B cell (primary cell): ENCODE data around the gene AURKA. TPM values are rescaled to one million over a fixed set of nuclear protein-coding genes. Genes with fewer than 3 reads are reported as not detected.

ENCODE experiments used
- ATAC-seq: fragments of 200-7000 bp; cut with Tn5 transposase; one replicate; pipeline ENCODE4 v1.10.0; 2021; ENCODE audit warnings: low read depth, mild to moderate bottlenecking, moderate number of reproducible peaks, moderate library complexity
- CTCF ChIA-PET: fragments of 350-600 bp; sonication (Branson Sonifier 250); formaldehyde crosslinking; loops from one replicate; lab custom pipeline; 2021; ENCODE audit warnings: antibody characterized with exemption, inconsistent platforms; lab: Charles Lee
- POLR2A ChIA-PET: fragments of 350-600 bp; sonication (Branson Sonifier 250); formaldehyde crosslinking; loops from one replicate; lab custom pipeline; 2021; ENCODE audit warnings: antibody characterized with exemption; lab: Charles Lee
- DNase-seq: peaks from one replicate; pipeline ENCODE4 v3.0.0; 2013
- H2AFZ ChIP-seq: 2 replicates; pipeline ENCODE4 v1.6.1; 2012; ENCODE audit warnings: mild to moderate bottlenecking, low read depth, low read length; ENCODE audit not compliant: insufficient read depth, poor library complexity, severe bottlenecking
- H3K27ac ChIP-seq, 2 donors: 1 replicate in 1 of 2; 2 replicates in 1 of 2; pipeline ENCODE4 v1.5.1; 2012 to 2013; ENCODE audit warnings: low read length in 2 of 2, mild to moderate bottlenecking in 2 of 2, moderate library complexity in 1 of 2
- H3K27me3 ChIP-seq, 4 experiments: fragments of 200-600 bp in 1 of 4; sonication (generic) in 1 of 4; replicated peaks in 1 of 4; 1 replicate in 2 of 4; 2 replicates in 2 of 4; pipeline versions ENCODE4 v1.6.1 to v1.7.0; 2013 to 2016; ENCODE audit warnings: low read length in 3 of 4, mild to moderate bottlenecking in 2 of 4, mixed read lengths in 1 of 4, moderate library complexity in 1 of 4; ENCODE audit not compliant: insufficient read depth in 4 of 4, control insufficient read depth in 3 of 4; ENCODE audit errors: control extremely low read depth in 1 of 4
- H3K36me3 ChIP-seq, 2 experiments: replicated peaks in 1 of 2; 1 replicate in 1 of 2; 2 replicates in 1 of 2; pipeline versions ENCODE4 v1.6.1 to v1.7.1; 2013; ENCODE audit warnings: low read length in 1 of 2; ENCODE audit not compliant: insufficient read depth in 2 of 2, control insufficient read depth in 1 of 2; ENCODE audit errors: control extremely low read depth in 1 of 2, extremely low read depth in 1 of 2
- H3K4me1 ChIP-seq, 2 donors: fragments of 200-600 bp in 1 of 2; sonication (generic) in 1 of 2; 1 replicate in 1 of 2; 2 replicates in 1 of 2; pipeline versions ENCODE4 v1.5.1 to v1.6.1; 2013 to 2017; ENCODE audit warnings: low read length in 2 of 2; ENCODE audit not compliant: control insufficient read depth in 2 of 2, insufficient read depth in 2 of 2
- H3K4me2 ChIP-seq: replicated peaks from 2 replicates; pipeline ENCODE3; 2012; ENCODE audit warnings: mild to moderate bottlenecking, low read depth, low read length; ENCODE audit not compliant: poor library complexity, severe bottlenecking
- H3K4me3 ChIP-seq, 5 experiments: fragments of 200-600 bp in 1 of 5; sonication (generic) in 1 of 5; 1 replicate in 3 of 5; 2 replicates in 2 of 5; pipeline versions ENCODE4 v1.5.1 to v1.7.0; 2011 to 2016; ENCODE audit warnings: low read length in 4 of 5, mild to moderate bottlenecking in 4 of 5, low read depth in 2 of 5, control low read depth in 1 of 5, moderate library complexity in 1 of 5; ENCODE audit not compliant: insufficient read depth in 1 of 5; ENCODE audit errors: control extremely low read depth in 1 of 5, extremely low read depth in 1 of 5
- H3K79me2 ChIP-seq: fragments of 200-600 bp; sonication (generic); one replicate; pipeline ENCODE4 v1.6.0; 2016; ENCODE audit warnings: low read length; ENCODE audit not compliant: control insufficient read depth, insufficient read depth
- H3K9ac ChIP-seq: fragments of 200-600 bp; sonication (generic); 2 replicates; pipeline ENCODE4 v1.6.1; 2017; ENCODE audit warnings: mild to moderate bottlenecking, low read length, moderate library complexity
- H3K9me3 ChIP-seq, 3 donors: one replicate each; pipeline versions ENCODE4 v1.6.1 to v1.7.1; 2013; ENCODE audit warnings: low read length in 2 of 3; ENCODE audit not compliant: control insufficient read depth in 2 of 3, insufficient read depth in 1 of 3; ENCODE audit errors: control extremely low read depth in 1 of 3
- H4K20me1 ChIP-seq: 2 replicates; pipeline ENCODE4 v1.6.0; 2012; ENCODE audit warnings: mild to moderate bottlenecking, low read length; ENCODE audit not compliant: insufficient read depth, control insufficient read depth, poor library complexity, severe bottlenecking
- H3K27ac Mint-ChIP-seq: one replicate; pipeline ENCODE4 v1.8.0; 2021; ENCODE audit warnings: mixed read lengths
- H3K27me3 Mint-ChIP-seq: one replicate; pipeline ENCODE4 v1.8.0; 2021; ENCODE audit warnings: mixed read lengths
- H3K4me1 Mint-ChIP-seq: one replicate; pipeline ENCODE4 v1.8.0; 2021; ENCODE audit warnings: mixed read lengths
- H3K4me3 Mint-ChIP-seq: one replicate; pipeline ENCODE4 v1.8.0; 2021; ENCODE audit warnings: mixed read lengths
- H3K9me3 Mint-ChIP-seq: one replicate; pipeline ENCODE4 v1.8.0; 2022; ENCODE audit warnings: mixed read lengths; ENCODE audit not compliant: insufficient read depth
- EZH2 ChIP-seq: IDR thresholded peaks from 2 replicates; pipeline ENCODE4 v1.6.1; 2012; ENCODE audit warnings: borderline replicate concordance, low read depth, mild to moderate bottlenecking, moderate library complexity, low read length; ENCODE audit not compliant: insufficient read depth, poor library complexity, severe bottlenecking
- WGBS: methylation state at CpG from one replicate; pipeline ENCODE4 v1.1.5; 2013; ENCODE audit warnings: missing lambda C conversion rate; ENCODE audit not compliant: insufficient coverage; 5-methylcytosine and 5-hydroxymethylcytosine counted together
- intact Hi-C: fragments of 100-400 bp; cut with micrococcal nuclease; formaldehyde crosslinking; loops from one replicate; pipeline ENCODE4 v1.10.0; 2022
- polyA plus RNA-seq: library from polyadenylated mRNA; depleted of rRNA; stranded (reverse); fragments of >200 nt; gene quantifications from 2 replicates; pipeline ENCODE4 v1.2.3, GENCODE V29; 2012
- total RNA-seq, 2 donors: library from RNA; stranded (reverse); fragments of 120-200 nt in 1 of 2; gene quantifications; 1 replicate in 1 of 2; 2 replicates in 1 of 2; pipeline versions ENCODE4 v1.2.3 to v1.2.4, GENCODE V29; 2013 to 2022
- TF ChIP-seq, protein P1 (sequence below): fragments of 200-600 bp; IDR thresholded peaks from one replicate; pipeline ENCODE4 v1.8.0; 2022; ENCODE audit warnings: antibody characterized with exemption, mild to moderate bottlenecking

AURKA gene
- total and polyA plus RNA-seq, 2 donors (not counting 1 experiment from before 2014, with no cell fraction given), result 0.86 to 3.9 TPM

DNA sequence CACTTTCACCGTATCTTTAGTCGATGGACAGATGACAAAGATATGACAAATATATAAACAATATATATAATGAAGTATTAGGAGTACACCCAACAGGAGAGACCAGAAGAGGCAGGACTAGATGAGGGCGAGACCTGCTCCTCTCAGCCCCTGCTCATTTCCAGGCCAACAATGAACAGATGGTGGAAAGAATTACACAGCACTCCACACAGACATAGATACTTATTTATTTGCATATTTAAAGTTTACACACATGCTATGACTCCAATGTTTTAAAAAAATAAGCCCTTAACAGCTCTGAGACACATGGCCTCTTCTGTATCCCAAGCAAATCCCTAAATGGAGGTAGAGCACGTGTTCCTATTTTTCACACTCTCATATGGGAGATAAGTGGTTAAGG lies 22.8 kb downstream of the AURKA start:
- Histone ChIP-seq H3K79me2 (no peaks in the 10 kb centered on the region), H3K4me1 (no peaks in the 10 kb centered on the region), H2AFZ (no peak overlapping the region), H3K9ac (no peak overlapping the region), H3K27me3 (no peaks in the 10 kb centered on the region), H4K20me1 (no peaks in the 10 kb centered on the region), H3K27ac (no peak overlapping the region), H3K4me3 (no peak overlapping the region), H3K9me3 (no peaks in the 10 kb centered on the region), H3K36me3 (peaks cover 2 to 6% of the 10 kb centered on the region in 2 experiments), H3K4me2 (no peak overlapping the region)
- intact Hi-C loops, result no loop called here
- Mint-ChIP-seq H3K27me3 (no peaks in the 10 kb centered on the region), H3K4me3 (no peak overlapping the region), H3K9me3 (no peaks in the 10 kb centered on the region), H3K27ac (no peak overlapping the region), H3K4me1 (no peaks in the 10 kb centered on the region)
- ChIA-PET POLR2A (no interaction called here), CTCF (interaction anchor here (0.8 kb wide), 1 partner anchor 25 kb away, joined by 3 read pairs; no protein-coding TSS in a partner anchor)
- no peak for TF ChIP-seq EZH2
- TF ChIP-seq, protein P1, sequence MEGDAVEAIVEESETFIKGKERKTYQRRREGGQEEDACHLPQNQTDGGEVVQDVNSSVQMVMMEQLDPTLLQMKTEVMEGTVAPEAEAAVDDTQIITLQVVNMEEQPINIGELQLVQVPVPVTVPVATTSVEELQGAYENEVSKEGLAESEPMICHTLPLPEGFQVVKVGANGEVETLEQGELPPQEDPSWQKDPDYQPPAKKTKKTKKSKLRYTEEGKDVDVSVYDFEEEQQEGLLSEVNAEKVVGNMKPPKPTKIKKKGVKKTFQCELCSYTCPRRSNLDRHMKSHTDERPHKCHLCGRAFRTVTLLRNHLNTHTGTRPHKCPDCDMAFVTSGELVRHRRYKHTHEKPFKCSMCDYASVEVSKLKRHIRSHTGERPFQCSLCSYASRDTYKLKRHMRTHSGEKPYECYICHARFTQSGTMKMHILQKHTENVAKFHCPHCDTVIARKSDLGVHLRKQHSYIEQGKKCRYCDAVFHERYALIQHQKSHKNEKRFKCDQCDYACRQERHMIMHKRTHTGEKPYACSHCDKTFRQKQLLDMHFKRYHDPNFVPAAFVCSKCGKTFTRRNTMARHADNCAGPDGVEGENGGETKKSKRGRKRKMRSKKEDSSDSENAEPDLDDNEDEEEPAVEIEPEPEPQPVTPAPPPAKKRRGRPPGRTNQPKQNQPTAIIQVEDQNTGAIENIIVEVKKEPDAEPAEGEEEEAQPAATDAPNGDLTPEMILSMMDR, result no peak
- no peak for DNase-seq
- no CpG with 5 or more reads among the region's 4 CpGs for WGBS
- ATAC-seq, result no peak

DNA sequence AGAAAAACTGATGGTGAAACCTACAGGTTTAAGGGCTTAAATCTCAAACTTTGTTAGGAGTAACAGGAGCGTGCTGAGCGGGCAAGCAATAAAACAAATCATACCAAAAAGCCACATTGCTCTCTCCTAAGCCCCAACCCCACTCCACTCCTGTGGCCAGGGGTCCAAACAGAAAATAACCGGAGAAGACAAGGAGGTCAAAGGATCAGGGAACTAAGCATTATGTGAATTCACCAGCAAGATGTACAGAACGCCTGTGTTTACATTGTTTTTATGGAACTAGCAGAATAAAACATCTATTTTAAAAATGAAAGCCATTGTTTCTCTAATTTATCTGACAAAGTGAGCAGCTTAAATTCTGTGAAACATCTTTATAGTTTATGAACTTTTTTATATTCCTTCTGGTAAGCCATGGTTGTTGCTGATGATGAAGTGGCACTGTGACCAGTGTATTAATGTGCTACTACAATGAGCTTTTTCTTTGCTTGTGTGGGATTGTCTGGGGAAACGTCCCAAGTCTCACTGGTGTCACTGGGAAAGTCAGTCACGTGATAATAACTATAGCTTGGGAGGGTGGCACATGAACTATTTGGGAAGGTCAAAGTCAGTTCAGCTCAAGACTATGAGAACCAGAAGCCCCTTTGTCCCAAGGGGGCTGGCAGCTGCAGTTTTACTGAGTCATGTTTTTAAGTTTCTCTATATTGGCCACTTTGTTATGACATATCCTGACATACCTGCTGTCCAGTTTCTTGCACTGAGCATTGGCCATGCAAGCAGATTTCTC lies 23.5 kb downstream of the AURKA start:
- no peak overlapping the region for H3K27ac ChIP-seq
- H3K27me3 ChIP-seq, result no peaks in the 10 kb centered on the region
- intact Hi-C loops, result no loop called here
- Mint-ChIP-seq H3K4me1 (no peaks in the 10 kb centered on the region), H3K27ac (no peak overlapping the region), H3K4me3 (no peak overlapping the region), H3K27me3 (no peaks in the 10 kb centered on the region), H3K9me3 (no peaks in the 10 kb centered on the region)
- no peak overlapping the region for H3K4me2 ChIP-seq
- ChIA-PET POLR2A (no interaction called here), CTCF (interaction anchor here (0.8 kb wide), 1 partner anchor 25 kb away, joined by 3 read pairs; no protein-coding TSS in a partner anchor)
- H3K79me2 ChIP-seq, result no peaks in the 10 kb centered on the region
- no peak overlapping the region for H2AFZ ChIP-seq
- H3K4me1 ChIP-seq, result no peaks in the 10 kb centered on the region
- no peak overlapping the region for H3K4me3 ChIP-seq
- H3K9ac ChIP-seq, result no peak overlapping the region
- no peak for TF ChIP-seq EZH2
- TF ChIP-seq, protein P1, result no peak
- ATAC-seq (no peak), DNase-seq (no peak)
- 83% methylated on average over 2 of the region's 6 CpGs for WGBS
- no peaks in the 10 kb centered on the region for H3K9me3 ChIP-seq
- H3K36me3 ChIP-seq, result peaks cover 2 to 6% of the 10 kb centered on the region in 2 experiments
- no peaks in the 10 kb centered on the region for H4K20me1 ChIP-seq
